Urinary bladder (tissue), 4 donors: ENCODE results near the gene DGKD. TPM values are rescaled to one million over a fixed set of nuclear protein-coding genes. Genes with fewer than 3 reads are reported as not detected.

Source experiments
- DNase-seq: peaks from one replicate; pipeline ENCODE4 v3.0.0-alpha.2; 2015; ENCODE audit errors: extremely low spot score
- H3K27ac ChIP-seq: one replicate; pipeline ENCODE4 v1.5.1; 2013; ENCODE audit warnings: low read depth, mild to moderate bottlenecking, moderate library complexity
- H3K36me3 ChIP-seq: one replicate; pipeline ENCODE4 v1.6.1; 2013; ENCODE audit warnings: mild to moderate bottlenecking, moderate library complexity; ENCODE audit not compliant: insufficient read depth
- H3K4me1 ChIP-seq: one replicate; pipeline ENCODE4 v1.6.1; 2013; ENCODE audit warnings: mild to moderate bottlenecking, moderate library complexity; ENCODE audit not compliant: insufficient read depth
- H3K4me3 ChIP-seq: one replicate; pipeline ENCODE4 v1.5.1; 2013; ENCODE audit warnings: low read depth, low read length
- WGBS: extraction: QIAGEN DNeasy Blood & Tissue Kit; methylation state at CpG from one replicate; pipeline ENCODE4 v1.1.7; 2013; 5-methylcytosine and 5-hydroxymethylcytosine counted together
- polyA plus RNA-seq: library from polyadenylated mRNA; stranded (reverse); fragments of 200-250 nt; gene quantifications from one replicate; pipeline ENCODE4 v1.2.3, GENCODE V29; 2013
- total RNA-seq: library from RNA; depleted of rRNA; stranded (reverse); fragments of >200 nt; gene quantifications from one replicate; pipeline ENCODE4 v1.2.3, GENCODE V29; 2014
- donor health status: healthy with polysubstance abuse.
- donor health status: healthy.

DGKD gene
- total and polyA plus RNA-seq, 2 donors: 13.3 to 26.4 TPM

- Histone ChIP-seq H3K4me3 (no peak overlapping the region), H3K36me3 (peaks cover 8% of the 10 kb centered on the region), H3K4me1 (no peaks in the 10 kb centered on the region), H3K27ac (no peak overlapping the region)
- WGBS: 83% methylated on average over 8 of the region's 8 CpGs
- no peak for DNase-seq
Observed at GRCh38 chr2:233461481-233461891, 107.2 kb downstream of the DGKD start.

GRCh38 chr2:233462202-233462785 is 108.0 kb downstream of the DGKD start:
- 94% methylated on average over 25 of the region's 25 CpGs for WGBS
- no peak for DNase-seq
- no peaks in the 10 kb centered on the region for H3K4me1 ChIP-seq
- peaks cover 8% of the 10 kb centered on the region for H3K36me3 ChIP-seq
- no peak overlapping the region for H3K27ac ChIP-seq
- H3K4me3 ChIP-seq: no peak overlapping the region

GRCh38 chr2:233462826-233463470 is 108.7 kb downstream of the DGKD start:
- H3K4me1 ChIP-seq: no peaks in the 10 kb centered on the region
- H3K36me3 ChIP-seq: peaks cover 7% of the 10 kb centered on the region
- no peak overlapping the region for H3K27ac ChIP-seq
- no peak for DNase-seq
- no peak overlapping the region for H3K4me3 ChIP-seq
- 94% methylated on average over 21 of the region's 21 CpGs for WGBS

GRCh38 chr2:233463586-233463985 is 109.3 kb downstream of the DGKD start:
- peaks cover 6% of the 10 kb centered on the region for H3K36me3 ChIP-seq
- DNase-seq: no peak

GRCh38 chr2:233464056-233464455 is 109.8 kb downstream of the DGKD start:
- no peak overlapping the region for H3K4me3 ChIP-seq
- DNase-seq: no peak
- H3K27ac ChIP-seq: peak overlapping the region; percentile 11
- peaks cover 6% of the 10 kb centered on the region for H3K36me3 ChIP-seq
- no peaks in the 10 kb centered on the region for H3K4me1 ChIP-seq
- WGBS: 93% methylated on average over 19 of the region's 19 CpGs

More at GRCh38 chr2:233463586-233463985, 109.3 kb downstream of the DGKD start:
- 90% methylated on average over 16 of the region's 16 CpGs for WGBS
- H3K4me1 ChIP-seq: no peaks in the 10 kb centered on the region
- H3K4me3 ChIP-seq: no peak overlapping the region
- H3K27ac ChIP-seq: no peak overlapping the region

GRCh38 chr2:233464531-233465240 is 110.4 kb downstream of the DGKD start:
- no peaks in the 10 kb centered on the region for H3K4me1 ChIP-seq
- H3K4me3 ChIP-seq: no peak overlapping the region
- H3K27ac ChIP-seq: peak overlapping the region; percentile 11
- 82% methylated on average over 16 of the region's 16 CpGs for WGBS
- peaks cover 6% of the 10 kb centered on the region for H3K36me3 ChIP-seq
- peak; percentile 43 for DNase-seq

- Histone ChIP-seq H3K4me1 (no peaks in the 10 kb centered on the region), H3K36me3 (peaks cover 2% of the 10 kb centered on the region), H3K27ac (no peak overlapping the region), H3K4me3 (no peak overlapping the region)
- WGBS: 91% methylated on average over 20 of the region's 20 CpGs
- no peak for DNase-seq
Observed at GRCh38 chr2:233466991-233467603, 112.8 kb downstream of the DGKD start.

GRCh38 chr2:233468047-233468740 is 113.9 kb downstream of the DGKD start:
- Histone ChIP-seq H3K27ac (no peak overlapping the region), H3K4me1 (no peaks in the 10 kb centered on the region), H3K4me3 (no peak overlapping the region), H3K36me3 (peaks cover 2% of the 10 kb centered on the region)
- 92% methylated on average over 22 of the region's 22 CpGs for WGBS
- no peak for DNase-seq

GRCh38 chr2:233468741-233469110 is 114.4 kb downstream of the DGKD start:
- Histone ChIP-seq H3K36me3 (peaks cover 2% of the 10 kb centered on the region), H3K4me3 (no peak overlapping the region), H3K4me1 (no peaks in the 10 kb centered on the region), H3K27ac (no peak overlapping the region)
- 95% methylated on average over 8 of the region's 8 CpGs for WGBS
- DNase-seq: no peak

GRCh38 chr2:233469261-233470010 is 115.1 kb downstream of the DGKD start:
- Histone ChIP-seq H3K4me1 (no peaks in the 10 kb centered on the region), H3K27ac (peak overlapping the region; percentile 33), H3K4me3 (no peak overlapping the region), H3K36me3 (no peaks in the 10 kb centered on the region)
- no peak for DNase-seq
- WGBS: 73% methylated on average over 32 of the region's 32 CpGs

GRCh38 chr2:233470011-233470687 is 115.9 kb downstream of the DGKD start:
- H3K4me1 ChIP-seq: no peaks in the 10 kb centered on the region
- WGBS: 62% methylated on average over 20 of the region's 20 CpGs
- no peak overlapping the region for H3K4me3 ChIP-seq
- no peak for DNase-seq
- H3K27ac ChIP-seq: no peak overlapping the region
- H3K36me3 ChIP-seq: no peaks in the 10 kb centered on the region

GRCh38 chr2:233470839-233471238 is 116.5 kb downstream of the DGKD start:
- Histone ChIP-seq H3K4me1 (no peaks in the 10 kb centered on the region), H3K27ac (no peak overlapping the region), H3K4me3 (no peak overlapping the region), H3K36me3 (no peaks in the 10 kb centered on the region)
- WGBS: 92% methylated on average over 14 of the region's 14 CpGs
- no peak for DNase-seq
